ENCODE data around the gene OR6J1. TPM values are rescaled to one million over a fixed set of nuclear protein-coding genes. Genes with fewer than 3 reads are reported as not detected.

Gene OR6J1
- total RNA-seq, 4 donors from 2014 or later = 0.12 TPM; not detected in 3

- ATAC-seq = no peak
- no peak overlapping the region for H3K27ac ChIP-seq
- H3K4me3 ChIP-seq = no peak overlapping the region
- TF ChIP-seq POLR2AphosphoS5 (IDR thresholded peaks at IDR 0.05) (no peak), POLR2A (IDR thresholded peaks at IDR 0.05) (no peak), CTCF (IDR thresholded peaks at IDR 0.05) (no peak), EP300 (IDR thresholded peaks at IDR 0.05) (no peak)
- H3K9me3 ChIP-seq = no peaks in the 10 kb centered on the region
- H3K4me1 ChIP-seq = no peaks in the 10 kb centered on the region
- no peaks in the 10 kb centered on the region for H3K36me3 ChIP-seq
- H3K27me3 ChIP-seq = no peaks in the 10 kb centered on the region
These were observed 24.3 kb upstream of the OR6J1 start for GRCh38 chr14:22668417-22668816.

GRCh38 chr14:22667881-22668280, 23.7 kb upstream of the OR6J1 start:
- TF ChIP-seq EP300 (IDR thresholded peaks at IDR 0.05) (no peak), POLR2AphosphoS5 (IDR thresholded peaks at IDR 0.05) (no peak), POLR2A (IDR thresholded peaks at IDR 0.05) (no peak), CTCF (IDR thresholded peaks at IDR 0.05) (no peak)
- 66 to 78% methylated on average over 2 of the region's 3 CpGs for WGBS, 2 donors (ENCODE audit: low coverage in 1 of 2)
- Histone ChIP-seq H3K4me3 (no peak overlapping the region), H3K4me1 (no peaks in the 10 kb centered on the region), H3K27me3 (no peaks in the 10 kb centered on the region), H3K27ac (no peak overlapping the region), H3K36me3 (no peaks in the 10 kb centered on the region), H3K9me3 (no peaks in the 10 kb centered on the region)
- no peak for ATAC-seq

GRCh38 chr14:22666203-22666893, 22.2 kb upstream of the OR6J1 start:
- H3K9me3 ChIP-seq = no peaks in the 10 kb centered on the region
- no peak overlapping the region for H3K27ac ChIP-seq
- H3K4me3 ChIP-seq = no peak overlapping the region
- no peaks in the 10 kb centered on the region for H3K4me1 ChIP-seq
- H3K27me3 ChIP-seq = no peaks in the 10 kb centered on the region
- no peaks in the 10 kb centered on the region for H3K36me3 ChIP-seq
- ATAC-seq = no peak
- WGBS, 2 donors (ENCODE audit: low coverage in 1 of 2) = 26 to 82% methylated on average over 2 to 3 of the region's 5 CpGs
- TF ChIP-seq CTCF (IDR thresholded peaks at IDR 0.05) (no peak), EP300 (IDR thresholded peaks at IDR 0.05) (no peak), POLR2A (IDR thresholded peaks at IDR 0.05) (no peak), POLR2AphosphoS5 (IDR thresholded peaks at IDR 0.05) (no peak)

- Histone ChIP-seq H3K4me1 (no peaks in the 10 kb centered on the region), H3K27ac (no peak overlapping the region), H3K4me3 (no peak overlapping the region), H3K9me3 (no peaks in the 10 kb centered on the region), H3K27me3 (no peaks in the 10 kb centered on the region), H3K36me3 (no peaks in the 10 kb centered on the region)
- no peak for TF ChIP-seq POLR2AphosphoS5 (IDR thresholded peaks at IDR 0.05)
- TF ChIP-seq POLR2A (IDR thresholded peaks at IDR 0.05) = no peak
- no peak for TF ChIP-seq CTCF (IDR thresholded peaks at IDR 0.05)
- TF ChIP-seq EP300 (IDR thresholded peaks at IDR 0.05) = no peak
- no peak for ATAC-seq
- WGBS, 2 donors (ENCODE audit: low coverage in 1 of 2) = 61 to 82% methylated on average over 4 of the region's 6 CpGs
These were observed 20.1 kb upstream of the OR6J1 start for GRCh38 chr14:22664261-22664660.

- WGBS, 2 donors (ENCODE audit: low coverage in 1 of 2) = 100% methylated on average over 2 of the region's 4 CpGs; no CpG with 5 or more reads in 1 of the 2 donors
- ATAC-seq = no peak
- no peaks in the 10 kb centered on the region for H3K4me1 ChIP-seq
- H3K27me3 ChIP-seq = no peaks in the 10 kb centered on the region
- H3K27ac ChIP-seq = no peak overlapping the region
- no peaks in the 10 kb centered on the region for H3K9me3 ChIP-seq
- no peak for TF ChIP-seq POLR2AphosphoS5 (IDR thresholded peaks at IDR 0.05)
- TF ChIP-seq EP300 (IDR thresholded peaks at IDR 0.05) = no peak
- TF ChIP-seq POLR2A (IDR thresholded peaks at IDR 0.05) = no peak
- no peaks in the 10 kb centered on the region for H3K36me3 ChIP-seq
- no peak overlapping the region for H3K4me3 ChIP-seq
These were observed 16.5 kb upstream of the OR6J1 start for GRCh38 chr14:22660654-22661053.

All from gastroesophageal sphincter (tissue), 4 donors.